GM18520 (cell line): Measurements from ENCODE around the gene EHF.
A peak's percentile ranks its signal among the peaks of the same experiment; 100 is the strongest.

Source experiments
- ATAC-seq: cut with Tn5 transposase; IDR thresholded peaks from one replicate; pipeline ENCODE4 v1.9.1; 2021; ENCODE audit not compliant: unreplicated experiment

EHF gene

DNA sequence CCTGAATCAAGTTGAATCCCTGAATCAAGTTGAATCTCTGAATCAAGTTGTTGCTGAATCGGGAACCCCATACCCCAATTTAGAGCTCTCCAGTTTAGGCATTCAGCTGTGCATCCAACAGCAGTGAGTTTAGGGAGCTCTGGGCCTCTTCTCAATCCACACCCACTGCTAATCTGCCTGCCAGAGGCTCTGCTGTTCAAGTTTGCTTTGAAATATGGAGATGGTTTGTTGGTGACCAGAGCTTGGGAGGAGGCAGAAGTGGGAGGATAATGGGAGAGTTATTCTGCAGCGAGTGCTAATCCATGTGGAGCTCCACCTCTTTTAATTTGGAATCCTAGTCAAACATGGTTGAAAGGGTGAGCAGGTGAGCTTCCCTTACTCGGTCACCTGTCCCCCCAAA, 22.4 kb downstream of the EHF start:
- no peak for ATAC-seq

DNA sequence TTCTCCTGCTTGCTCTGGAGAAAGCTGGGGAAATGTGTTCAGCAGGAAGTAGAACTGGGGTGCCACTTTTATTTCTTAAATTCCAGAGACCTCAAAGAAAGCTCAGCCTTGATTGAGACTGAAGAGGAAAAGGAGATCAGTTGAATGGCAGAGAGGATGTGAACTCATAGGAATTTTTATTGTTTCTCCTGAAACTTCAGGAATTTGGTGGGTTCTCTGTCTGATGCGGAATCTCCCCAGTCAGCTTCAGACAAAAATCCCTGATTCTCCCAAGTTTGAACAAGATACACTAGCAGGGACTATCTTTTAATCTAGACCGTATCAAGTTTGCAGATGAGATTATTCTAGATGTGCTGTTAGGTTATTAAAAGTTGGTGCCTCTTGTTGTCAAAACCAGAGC, 23.0 kb downstream of the EHF start:
- ATAC-seq, result no peak

- no peak for ATAC-seq
These were observed 23.9 kb downstream of the EHF start for GRCh38 chr11:34644669-34645406.

GRCh38 chr11:34646431-34646830, 25.5 kb downstream of the EHF start:
- no peak for ATAC-seq

- no peak for ATAC-seq
These were observed 26.2 kb downstream of the EHF start for GRCh38 chr11:34647131-34647530.

DNA sequence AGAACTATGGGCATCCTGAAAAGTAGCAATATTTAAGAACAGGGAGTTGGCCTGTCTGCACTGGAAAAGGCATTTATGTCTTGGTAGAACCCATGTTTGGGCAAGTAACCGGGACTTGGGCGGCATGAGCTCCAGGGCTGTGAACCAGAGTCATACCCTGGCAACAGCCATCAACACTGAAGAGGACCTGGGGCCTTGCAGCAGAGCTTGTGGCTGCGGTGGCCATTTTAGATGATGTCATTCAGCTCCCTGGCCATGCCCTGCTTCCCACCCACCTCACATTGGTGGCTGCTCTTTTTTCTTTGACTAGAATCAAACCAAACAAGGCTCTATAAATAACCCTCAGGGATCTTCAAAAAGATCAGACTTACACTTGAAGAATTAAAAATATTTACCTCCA, 26.6 kb downstream of the EHF start:
- no peak for ATAC-seq

DNA sequence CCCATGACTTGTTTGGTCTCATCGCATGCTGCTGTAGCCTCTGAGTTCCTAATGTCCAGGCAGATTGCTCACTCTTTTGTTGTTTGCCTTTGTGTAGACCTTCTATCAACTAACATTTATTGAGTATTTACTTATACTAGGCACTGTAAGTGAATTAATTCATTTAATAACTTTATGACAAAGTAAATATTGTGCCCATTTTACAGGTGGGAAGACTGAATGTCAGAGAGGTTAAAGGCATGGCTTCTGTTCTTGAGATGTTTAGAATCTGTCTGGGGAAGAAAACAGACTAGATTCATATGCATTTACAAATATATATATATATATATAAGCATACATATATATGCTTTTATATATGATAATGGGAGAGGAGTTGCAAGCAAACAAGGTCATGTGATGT, 27.1 kb downstream of the EHF start:
- no peak for ATAC-seq

DNA sequence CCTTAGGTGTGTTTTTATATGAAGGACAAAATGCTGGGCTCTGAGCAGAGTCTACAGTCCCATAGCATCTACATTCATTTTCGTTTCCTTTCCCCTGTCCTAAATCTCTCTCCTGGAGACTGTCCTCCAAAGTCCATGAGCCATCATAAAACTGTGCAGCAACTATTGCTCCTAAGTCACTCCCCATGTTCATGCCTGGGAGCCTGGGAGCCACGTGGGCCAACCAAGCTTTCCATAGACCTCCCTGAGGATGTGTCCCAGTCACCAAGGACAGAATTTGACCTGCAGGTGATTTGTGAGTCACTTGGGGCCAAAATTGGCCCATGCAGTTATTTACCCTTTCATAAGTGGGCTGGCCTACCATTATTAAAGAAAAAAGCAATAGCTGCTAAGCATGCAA, 28.7 kb downstream of the EHF start:
- ATAC-seq, result no peak

GRCh38 chr11:34650528-34650927, 29.6 kb downstream of the EHF start:
- ATAC-seq, result peak; percentile 95

GRCh38 chr11:34651551-34651950, 30.7 kb downstream of the EHF start:
- no peak for ATAC-seq

GRCh38 chr11:34652191-34652973, 31.5 kb downstream of the EHF start:
- ATAC-seq, result no peak

DNA sequence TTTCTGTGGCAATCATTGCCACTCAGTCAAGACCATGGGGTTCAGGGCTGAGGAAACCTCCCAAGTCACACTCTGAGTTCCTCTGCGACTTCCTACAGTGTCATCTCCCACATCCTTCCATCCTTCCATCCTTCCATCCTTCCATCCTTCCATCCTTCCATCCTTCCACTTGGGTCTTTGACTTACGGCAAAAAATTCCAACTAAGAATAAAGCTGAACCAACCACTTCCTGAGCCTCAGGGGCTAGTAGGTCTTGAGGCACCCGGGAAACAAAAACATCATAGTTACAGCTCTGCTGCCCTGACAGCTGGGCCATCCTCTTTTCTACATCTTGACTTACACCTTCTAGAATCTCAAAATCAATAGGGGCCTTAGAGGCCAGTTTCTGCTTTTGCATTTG, 32.1 kb downstream of the EHF start:
- ATAC-seq, result no peak

GRCh38 chr11:34653851-34654482, 33.1 kb downstream of the EHF start:
- no peak for ATAC-seq

DNA sequence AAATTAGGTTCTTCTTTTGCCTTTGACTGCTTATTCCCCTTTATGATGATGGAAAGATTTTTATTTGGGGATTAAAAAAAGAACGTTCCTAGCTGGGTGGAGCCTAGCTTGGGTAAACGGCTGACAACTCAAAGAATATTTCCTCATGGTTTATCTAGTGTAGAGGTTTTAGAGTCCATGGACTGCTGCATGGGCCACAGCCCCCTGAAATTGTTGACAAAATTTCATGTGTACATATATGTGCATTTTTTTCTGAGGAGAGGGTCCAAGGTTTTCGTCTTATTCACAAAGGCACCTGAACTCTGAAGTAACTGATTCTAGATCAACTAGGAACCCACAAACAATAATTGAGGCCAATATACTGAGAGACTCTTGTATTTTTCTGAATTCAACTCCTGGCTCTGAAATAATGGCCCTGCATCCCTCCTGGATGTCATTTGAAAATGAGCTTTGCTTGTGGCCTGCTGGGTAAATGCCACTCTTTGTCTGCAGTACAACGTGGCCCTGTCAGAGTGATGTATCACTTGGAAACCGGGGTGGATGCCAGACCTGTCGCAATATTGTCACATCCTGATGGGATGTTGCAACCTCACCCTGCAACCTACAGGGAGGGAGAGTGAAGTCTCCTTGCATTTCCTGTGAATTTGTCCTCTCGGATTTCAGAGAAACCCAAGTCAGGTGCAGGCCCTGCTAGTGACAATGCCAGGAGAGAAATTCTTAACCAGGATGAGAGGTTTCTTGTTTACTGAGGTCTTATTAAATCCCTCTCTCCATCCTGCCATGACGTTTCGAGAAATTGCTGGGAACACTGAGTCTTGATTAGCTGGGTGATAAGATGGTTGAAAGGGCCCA, 33.8 kb downstream of the EHF start:
- no peak for ATAC-seq

GRCh38 chr11:34655335-34656008, 34.6 kb downstream of the EHF start:
- no peak for ATAC-seq

- no peak for ATAC-seq
These were observed 35.3 kb downstream of the EHF start for GRCh38 chr11:34656062-34656720.

- no peak for ATAC-seq
These were observed 37.5 kb downstream of the EHF start for GRCh38 chr11:34658071-34659015.

GRCh38 chr11:34659096-34659733, 38.3 kb downstream of the EHF start:
- no peak for ATAC-seq
